NCI-H345 (cell line): ENCODE data around the gene STOML1.

ENCODE experiments used
- DNase-seq: peaks from one replicate; lab custom pipeline; 2025; lab: John Stamatoyannopoulos, UW

The STOML1 gene

GRCh38 chr15:73991726-73992593, at the start of gene STOML1:
Gene STOML1, minus strand, starts transcription at chr15:73992295. Its CDS starts 72 bp downstream, at chr15:73992223.
- peak; percentile 92 for DNase-seq

- DNase-seq = no peak
These were observed 49.2 kb upstream of the STOML1 start for GRCh38 chr15:74041311-74041756.

GRCh38 chr15:74040109-74040850, 48.2 kb upstream of the STOML1 start:
- no peak for DNase-seq

- no peak for DNase-seq
These were observed 47.5 kb upstream of the STOML1 start for GRCh38 chr15:74039656-74040010.

- no peak for DNase-seq
These were observed 46.9 kb upstream of the STOML1 start for GRCh38 chr15:74038707-74039655.

GRCh38 chr15:74037171-74038117, 45.3 kb upstream of the STOML1 start:
- no peak for DNase-seq

- DNase-seq = no peak
These were observed 44.4 kb upstream of the STOML1 start for GRCh38 chr15:74036271-74037170.

- DNase-seq = no peak
These were observed 43.3 kb upstream of the STOML1 start for GRCh38 chr15:74035121-74036017.

- no peak for DNase-seq
These were observed 42.2 kb upstream of the STOML1 start for GRCh38 chr15:74034206-74034755.

GRCh38 chr15:74032606-74033561, 40.8 kb upstream of the STOML1 start:
- no peak for DNase-seq

GRCh38 chr15:74032046-74032445, 40.0 kb upstream of the STOML1 start:
- no peak for DNase-seq

GRCh38 chr15:74028646-74029045, 36.6 kb upstream of the STOML1 start:
- no peak for DNase-seq

GRCh38 chr15:74027688-74028087, 35.6 kb upstream of the STOML1 start:
- no peak for DNase-seq

GRCh38 chr15:74025436-74025835, 33.3 kb upstream of the STOML1 start:
- no peak for DNase-seq

- DNase-seq = no peak
These were observed 32.6 kb upstream of the STOML1 start for GRCh38 chr15:74024687-74025086.

GRCh38 chr15:74022706-74023470, 30.8 kb upstream of the STOML1 start:
- no peak for DNase-seq
